Cardiac fibroblast (primary cell): ENCODE data around the gene MEX3A.

Experiments
- DNase-seq, 2 donors: peaks; one replicate each; pipeline versions ENCODE4 v3.0.0 to v3.0.0-alpha.2; 2010; ENCODE audit warnings: low read depth in 2 of 2
- H3K4me3 ChIP-seq, 2 donors: replicated peaks in 1 of 2; 1 replicate in 1 of 2; 2 replicates in 1 of 2; pipeline ENCODE4 v1.5.1; 2011; ENCODE audit warnings: low read depth in 2 of 2, low read length in 2 of 2, mild to moderate bottlenecking in 2 of 2, moderate library complexity in 1 of 2
- CTCF ChIP-seq: IDR thresholded peaks from one replicate; pipeline ENCODE4 v1.5.1; 2011; ENCODE audit warnings: low read depth, mild to moderate bottlenecking, low read length, inconsistent platforms

MEX3A gene

GRCh38 chr1:156098784-156099183, 16.5 kb upstream of the MEX3A start:
- H3K4me3 ChIP-seq: no peak overlapping the region
- no peak for TF ChIP-seq CTCF
- no peak for DNase-seq

DNA sequence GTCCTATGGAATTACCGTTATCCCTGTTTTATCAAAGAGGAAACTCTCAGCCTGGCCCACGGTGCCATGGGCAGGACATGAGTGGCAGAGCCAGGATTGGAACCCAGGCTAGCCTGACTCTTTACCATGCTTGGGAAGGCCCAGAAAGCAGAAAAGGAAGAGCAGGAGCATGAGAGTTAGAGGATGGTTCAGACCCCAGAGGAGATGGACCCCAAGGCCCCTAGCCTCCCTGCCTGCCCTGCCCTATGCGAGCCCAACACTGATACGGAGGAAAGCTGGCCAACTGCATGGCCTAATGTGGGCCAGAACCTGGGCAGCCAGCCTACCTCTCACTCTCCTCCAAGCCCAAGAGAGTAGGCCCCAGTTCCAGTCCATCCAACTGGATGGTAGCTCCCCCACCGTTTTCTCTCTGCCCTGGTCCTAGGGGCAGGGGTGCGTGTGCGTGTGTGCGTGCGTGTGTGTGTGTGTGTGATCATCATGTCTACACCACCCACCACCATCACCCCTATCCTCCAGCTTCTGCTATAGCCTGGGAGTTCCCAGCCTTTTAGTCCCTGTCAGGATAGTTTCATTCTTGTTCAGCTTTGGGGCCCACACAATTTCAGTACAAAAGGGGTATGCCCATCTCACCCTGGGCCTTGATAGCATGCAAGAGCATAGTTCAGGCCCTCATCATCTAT, 15.4 kb upstream of the MEX3A start:
- no peak for DNase-seq
- no peak overlapping the region for H3K4me3 ChIP-seq
- no peak for TF ChIP-seq CTCF

DNA sequence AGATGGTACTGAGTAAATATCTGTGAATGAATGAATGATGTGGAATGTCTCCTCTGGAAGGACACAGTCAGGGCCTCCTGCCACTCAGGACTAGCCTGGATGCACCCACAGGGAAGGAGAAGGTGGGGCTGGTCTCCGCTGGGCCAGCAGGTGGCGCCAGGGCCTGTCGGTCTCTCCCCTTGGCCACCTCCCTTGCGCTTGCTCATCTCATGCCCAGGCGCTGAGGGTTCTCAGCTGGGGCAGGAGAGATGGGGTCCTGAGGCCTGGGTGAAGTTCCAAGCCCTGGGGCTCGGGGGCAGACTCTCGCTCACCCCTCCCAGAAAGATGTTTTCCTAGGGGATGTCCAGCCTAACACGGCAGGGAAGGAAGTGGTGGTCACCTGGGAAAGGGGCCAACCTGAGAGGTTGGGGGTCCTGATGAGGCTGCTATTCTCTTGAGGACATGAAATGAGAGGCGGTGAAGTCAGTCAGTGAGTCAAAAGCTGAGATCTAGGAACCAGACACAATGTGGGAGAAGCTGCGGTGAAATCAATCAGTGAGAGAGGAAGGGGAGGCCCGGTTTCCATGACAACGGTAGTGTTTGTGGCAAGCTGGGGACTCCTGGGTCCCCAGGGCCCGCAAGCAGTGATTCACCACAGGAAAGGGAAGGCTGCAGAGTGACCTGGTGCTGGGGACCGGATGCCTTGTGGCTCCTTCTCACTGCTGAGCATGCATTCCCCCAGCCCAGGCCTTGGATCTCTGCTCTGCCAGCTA, 14.6 kb upstream of the MEX3A start:
- H3K4me3 ChIP-seq: no peak overlapping the region
- peak; percentile 89 for DNase-seq

GRCh38 chr1:156095906-156096508, 13.7 kb upstream of the MEX3A start:
- no peak overlapping the region for H3K4me3 ChIP-seq
- TF ChIP-seq CTCF: no peak
- DNase-seq: no peak

More for the DNA sequence above, 14.6 kb upstream of the MEX3A start:
- TF ChIP-seq CTCF: peak; percentile 96

DNA sequence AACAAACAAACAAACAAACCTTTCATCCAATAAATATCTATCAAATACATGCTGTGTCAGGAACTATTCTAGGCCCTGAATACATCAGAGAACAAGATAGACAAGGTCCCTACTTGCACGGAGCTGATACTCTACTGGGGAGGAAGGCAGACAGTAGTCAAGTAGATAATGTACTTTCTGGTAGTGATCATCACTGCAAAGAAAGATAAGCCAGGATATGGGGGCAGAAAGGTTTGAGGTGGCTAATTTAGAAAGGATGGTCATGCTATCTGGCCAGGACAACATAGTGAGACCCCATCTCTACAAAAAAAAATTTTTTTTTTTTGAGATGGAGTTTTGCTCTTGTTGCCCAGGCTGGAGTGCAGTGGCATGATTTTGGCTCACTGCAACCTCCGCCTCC, 9.3 kb upstream of the MEX3A start:
- no peak overlapping the region for H3K4me3 ChIP-seq
- DNase-seq: no peak
- TF ChIP-seq CTCF: no peak

- peak; percentile 84 for DNase-seq
- H3K4me3 ChIP-seq: no peak overlapping the region
- TF ChIP-seq CTCF: peak; percentile 67
These were observed 8.5 kb upstream of the MEX3A start for GRCh38 chr1:156090840-156091188.
